Large intestine (tissue), 3 donors: ENCODE data around the gene MBNL2. TPM values are rescaled to one million over a fixed set of nuclear protein-coding genes. Genes with fewer than 3 reads are reported as not detected.
A peak's percentile ranks its signal among the peaks of the same experiment; 100 is the strongest.

ENCODE experiments used
- DNase-seq, 2 donors: peaks; one replicate each; pipeline versions ENCODE4 v3.0.0 to v3.0.0-alpha.2; 2013
- H3K27ac ChIP-seq: one replicate; pipeline ENCODE4 v1.5.1; 2013; ENCODE audit warnings: low read length
- H3K27me3 ChIP-seq: 2 replicates; pipeline ENCODE4 v1.6.1; 2013; ENCODE audit warnings: low read length; ENCODE audit not compliant: control insufficient read depth, insufficient read depth
- H3K36me3 ChIP-seq: 2 replicates; pipeline ENCODE4 v1.6.1; 2013; ENCODE audit warnings: low read length; ENCODE audit not compliant: control insufficient read depth, insufficient read depth
- H3K4me1 ChIP-seq: one replicate; pipeline ENCODE4 v1.6.1; 2013; ENCODE audit warnings: low read length; ENCODE audit not compliant: control insufficient read depth, insufficient read depth
- H3K4me3 ChIP-seq: one replicate; pipeline ENCODE4 v1.5.1; 2013; ENCODE audit warnings: low read length
- H3K9me3 ChIP-seq: one replicate; pipeline ENCODE4 v1.6.1; 2013; ENCODE audit warnings: mild to moderate bottlenecking, low read depth, low read length, moderate library complexity; ENCODE audit not compliant: control insufficient read depth
- WGBS: methylation state at CpG from one replicate; pipeline ENCODE4 v1.1.5; 2013; ENCODE audit warnings: low lambda C conversion rate; ENCODE audit not compliant: insufficient coverage; 5-methylcytosine and 5-hydroxymethylcytosine counted together
- polyA plus RNA-seq: library from polyadenylated mRNA; unstranded; fragments of 120-200 nt; gene quantifications from one replicate; pipeline ENCODE4 v1.2.1, GENCODE V29; 2013

The MBNL2 gene
- polyA plus RNA-seq, 1 donor = 38.6 TPM

GRCh38 chr13:97327086-97327485, 105.0 kb downstream of the MBNL2 start:
- no peaks in the 10 kb centered on the region for H3K27me3 ChIP-seq
- no peak overlapping the region for H3K4me3 ChIP-seq
- H3K4me1 ChIP-seq = no peaks in the 10 kb centered on the region
- H3K27ac ChIP-seq = no peak overlapping the region
- H3K9me3 ChIP-seq = no peaks in the 10 kb centered on the region
- DNase-seq = no peak
- H3K36me3 ChIP-seq = no peaks in the 10 kb centered on the region
- 100% methylated on average over 4 of the region's 6 CpGs for WGBS

GRCh38 chr13:97327506-97328221, 105.5 kb downstream of the MBNL2 start:
- DNase-seq = no peak
- Histone ChIP-seq H3K9me3 (no peaks in the 10 kb centered on the region), H3K4me1 (no peaks in the 10 kb centered on the region), H3K36me3 (no peaks in the 10 kb centered on the region), H3K4me3 (no peak overlapping the region), H3K27ac (no peak overlapping the region), H3K27me3 (no peaks in the 10 kb centered on the region)
- no CpG with 5 or more reads among the region's 4 CpGs for WGBS

GRCh38 chr13:97328222-97328790, 106.2 kb downstream of the MBNL2 start:
- H3K27ac ChIP-seq = no peak overlapping the region
- no peaks in the 10 kb centered on the region for H3K4me1 ChIP-seq
- DNase-seq = no peak

GRCh38 chr13:97329331-97329730, 107.2 kb downstream of the MBNL2 start:
- WGBS = 90% methylated on average over 1 of the region's 4 CpGs

More at GRCh38 chr13:97328222-97328790, 106.2 kb downstream of the MBNL2 start:
- Histone ChIP-seq H3K36me3 (no peaks in the 10 kb centered on the region), H3K9me3 (no peaks in the 10 kb centered on the region), H3K4me3 (no peak overlapping the region), H3K27me3 (no peaks in the 10 kb centered on the region)
- WGBS = 100% methylated on average over 1 of the region's 12 CpGs

GRCh38 chr13:97330448-97330847, 108.3 kb downstream of the MBNL2 start:
- WGBS = no CpG with 5 or more reads among the region's 2 CpGs
- H3K4me1 ChIP-seq = no peaks in the 10 kb centered on the region

More at GRCh38 chr13:97329331-97329730, 107.2 kb downstream of the MBNL2 start:
- Histone ChIP-seq H3K4me3 (no peak overlapping the region), H3K9me3 (no peaks in the 10 kb centered on the region), H3K36me3 (no peaks in the 10 kb centered on the region), H3K27ac (no peak overlapping the region), H3K4me1 (no peaks in the 10 kb centered on the region), H3K27me3 (no peaks in the 10 kb centered on the region)
- peak in 1 of 2 donors; percentile 17 for DNase-seq

GRCh38 chr13:97332742-97333141, 110.6 kb downstream of the MBNL2 start:
- no peak overlapping the region for H3K4me3 ChIP-seq
- no peaks in the 10 kb centered on the region for H3K4me1 ChIP-seq
- no peaks in the 10 kb centered on the region for H3K9me3 ChIP-seq
- peaks cover 8% of the 10 kb centered on the region for H3K36me3 ChIP-seq
- H3K27me3 ChIP-seq = no peaks in the 10 kb centered on the region
- no CpG with 5 or more reads among the region's 4 CpGs for whole genome bisulfite sequencing
- H3K27ac ChIP-seq = no peak overlapping the region
- no peak for DNase-seq

More at GRCh38 chr13:97330448-97330847, 108.3 kb downstream of the MBNL2 start:
- H3K4me3 ChIP-seq = no peak overlapping the region
- peaks cover 2% of the 10 kb centered on the region for H3K36me3 ChIP-seq
- no peaks in the 10 kb centered on the region for H3K27me3 ChIP-seq
- H3K27ac ChIP-seq = no peak overlapping the region
- no peaks in the 10 kb centered on the region for H3K9me3 ChIP-seq
- DNase-seq = no peak

- Histone ChIP-seq H3K27me3 (no peaks in the 10 kb centered on the region), H3K36me3 (peaks cover 14% of the 10 kb centered on the region), H3K4me1 (no peaks in the 10 kb centered on the region), H3K9me3 (no peaks in the 10 kb centered on the region), H3K4me3 (no peak overlapping the region), H3K27ac (no peak overlapping the region)
- WGBS = no CpG with 5 or more reads among the region's 6 CpGs
- DNase-seq = no peak
These were observed 111.8 kb downstream of the MBNL2 start for GRCh38 chr13:97333983-97334382.

GRCh38 chr13:97334690-97335089, 112.6 kb downstream of the MBNL2 start:
- no peak overlapping the region for H3K27ac ChIP-seq
- H3K36me3 ChIP-seq = peaks cover 14% of the 10 kb centered on the region
- H3K4me1 ChIP-seq = peaks cover 5% of the 10 kb centered on the region
- H3K9me3 ChIP-seq = no peaks in the 10 kb centered on the region
- WGBS = no CpG with 5 or more reads among the region's 3 CpGs
- DNase-seq = no peak
- no peak overlapping the region for H3K4me3 ChIP-seq
- no peaks in the 10 kb centered on the region for H3K27me3 ChIP-seq

- 87% methylated on average over 4 of the region's 6 CpGs for WGBS
- Histone ChIP-seq H3K27ac (no peak overlapping the region), H3K9me3 (no peaks in the 10 kb centered on the region), H3K4me3 (no peak overlapping the region), H3K36me3 (peaks cover 14% of the 10 kb centered on the region), H3K27me3 (no peaks in the 10 kb centered on the region), H3K4me1 (peaks cover 11% of the 10 kb centered on the region)
- no peak for DNase-seq
These were observed 113.5 kb downstream of the MBNL2 start for GRCh38 chr13:97335488-97336134.

GRCh38 chr13:97337985-97338499, 115.9 kb downstream of the MBNL2 start:
- no peak for DNase-seq

More at GRCh38 chr13:97337985-97338499, 115.9 kb downstream of the MBNL2 start:
- Histone ChIP-seq H3K9me3 (no peaks in the 10 kb centered on the region), H3K27ac (no peak overlapping the region), H3K36me3 (peaks cover 14% of the 10 kb centered on the region), H3K27me3 (no peaks in the 10 kb centered on the region), H3K4me3 (no peak overlapping the region), H3K4me1 (peaks cover 15% of the 10 kb centered on the region)
- WGBS = no CpG with 5 or more reads among the region's 4 CpGs
